Gastroesophageal sphincter (tissue), 3 donors: ENCODE measurements around the gene PRKCZ.

ENCODE experiments used
- CTCF ChIP-seq, 4 experiments: fragments of 200-600 bp in 2 of 4; fragments of 450-650 bp in 2 of 4; sonication (generic) in 1 of 4; IDR thresholded peaks; one replicate each; pipeline ENCODE4 v1.5.1; 2017 to 2019; ENCODE audit warnings: antibody characterized with exemption in 4 of 4, mild to moderate bottlenecking in 2 of 4, moderate library complexity in 2 of 4
- POLR2A ChIP-seq, 2 donors: fragments of 450-650 bp; IDR thresholded peaks; one replicate each; pipeline ENCODE4 v1.6.1; 2017; ENCODE audit warnings: antibody characterized with exemption in 2 of 2, mild to moderate bottlenecking in 2 of 2, moderate library complexity in 1 of 2
- POLR2AphosphoS5 ChIP-seq: sonication (generic); formaldehyde crosslinking; IDR thresholded peaks from one replicate; pipeline ENCODE4 v1.6.1; 2017; ENCODE audit warnings: antibody characterized with exemption

- TF ChIP-seq CTCF (IDR thresholded peaks at IDR 0.05) (no peak), POLR2A (IDR thresholded peaks at IDR 0.05) (no peak), POLR2AphosphoS5 (no peak)
Measured at GRCh38 chr1:2157856-2158255, 107.6 kb downstream of the PRKCZ start.
